ENCODE results near the gene TMEM184A. TPM values are rescaled to one million over a fixed set of nuclear protein-coding genes. Genes with fewer than 3 reads are reported as not detected.

TMEM184A gene
- total RNA-seq, 1 donor from 2014 or later = not detected

DNA sequence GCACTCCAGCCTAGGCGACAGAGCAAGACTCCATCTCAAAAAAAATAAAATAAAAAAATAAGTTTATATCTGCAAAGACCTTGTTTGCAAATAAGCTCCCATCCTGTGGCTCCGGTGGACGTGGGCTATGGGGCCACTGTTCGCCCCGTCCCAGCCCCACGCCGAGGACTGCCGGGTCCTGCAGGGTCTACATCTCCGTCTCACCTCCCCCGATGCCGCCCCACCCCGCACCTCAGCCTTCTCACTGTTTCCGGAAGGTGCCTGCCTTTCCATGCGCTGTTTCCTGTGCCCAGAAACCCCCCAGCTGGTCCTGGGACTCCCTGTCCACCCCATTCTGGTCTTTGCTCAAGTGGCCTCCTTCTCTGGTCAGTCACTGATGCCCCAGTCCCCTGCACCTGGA, 46.8 kb downstream of the TMEM184A start:
- DNase-seq (ENCODE audit: low spot score in 2 of 2) (no peak), FAIRE-seq (no peak)

DNA sequence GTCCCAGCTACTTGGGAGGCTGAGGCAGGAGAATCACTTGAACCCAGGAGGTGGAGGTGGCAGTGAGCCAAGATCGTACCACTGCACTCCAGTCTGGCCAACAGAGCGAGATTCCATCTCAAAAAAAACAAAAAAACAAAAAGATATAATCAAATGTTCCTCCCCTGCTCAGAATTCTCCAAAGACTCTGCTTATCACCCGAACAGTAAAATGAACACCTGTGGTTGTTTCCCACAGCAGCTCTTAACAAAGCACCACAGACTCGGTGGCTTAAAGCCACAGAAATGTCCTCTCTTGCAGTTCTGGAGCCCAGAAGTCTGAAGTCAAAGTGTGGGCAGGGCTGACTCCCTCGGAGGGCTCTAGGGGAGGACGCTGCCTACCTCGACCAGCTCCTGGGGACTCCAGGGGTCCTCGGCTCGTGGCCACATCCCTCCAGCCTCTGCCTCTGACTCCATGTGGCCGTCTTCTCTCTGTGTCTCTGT, 47.7 kb downstream of the TMEM184A start:
- DNase-seq (ENCODE audit: low spot score in 2 of 2) (no peak), FAIRE-seq (no peak)

DNA sequence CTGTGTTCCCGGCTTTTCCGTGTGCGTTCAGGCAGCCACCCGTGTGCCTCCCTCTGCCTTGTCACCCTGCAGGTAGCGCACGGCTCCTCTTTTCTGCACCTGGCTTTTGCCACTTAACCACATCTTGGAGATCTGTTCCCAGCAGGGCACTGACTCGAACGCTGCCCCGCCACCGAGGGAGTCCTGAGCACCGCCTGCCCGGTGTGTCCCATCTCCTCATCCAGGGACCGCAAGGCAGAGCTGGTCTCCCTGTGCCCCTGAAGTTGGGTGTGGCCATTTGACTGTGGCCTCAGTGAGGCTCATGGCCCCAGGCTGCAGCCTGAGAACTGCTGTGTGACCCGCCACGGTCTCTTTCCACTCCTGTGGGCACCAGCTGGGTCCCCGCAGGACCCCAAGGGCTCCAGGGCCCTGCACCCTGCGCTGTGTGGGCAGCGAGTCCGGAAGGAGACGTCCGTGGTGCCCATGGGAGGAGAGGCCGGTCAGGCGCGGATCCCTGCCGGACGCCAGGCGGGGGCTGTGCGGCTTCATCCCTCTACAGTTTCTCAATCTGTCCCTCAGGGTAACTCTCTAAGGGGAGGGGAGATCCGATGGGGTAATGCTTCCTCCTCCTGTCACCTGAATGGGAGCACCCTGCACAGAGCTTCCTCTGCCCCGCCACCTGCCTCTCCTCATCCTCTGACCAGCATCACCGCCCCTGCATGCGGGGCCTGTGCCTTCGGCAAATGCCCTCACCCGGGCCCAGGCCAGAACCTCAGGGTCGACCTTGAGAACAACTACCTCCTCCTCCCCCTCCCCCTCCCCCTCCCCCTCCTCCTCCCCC, 50.1 kb downstream of the TMEM184A start:
- no peak for FAIRE-seq
- no peak for DNase-seq (ENCODE audit: low spot score in 2 of 2)

DNA sequence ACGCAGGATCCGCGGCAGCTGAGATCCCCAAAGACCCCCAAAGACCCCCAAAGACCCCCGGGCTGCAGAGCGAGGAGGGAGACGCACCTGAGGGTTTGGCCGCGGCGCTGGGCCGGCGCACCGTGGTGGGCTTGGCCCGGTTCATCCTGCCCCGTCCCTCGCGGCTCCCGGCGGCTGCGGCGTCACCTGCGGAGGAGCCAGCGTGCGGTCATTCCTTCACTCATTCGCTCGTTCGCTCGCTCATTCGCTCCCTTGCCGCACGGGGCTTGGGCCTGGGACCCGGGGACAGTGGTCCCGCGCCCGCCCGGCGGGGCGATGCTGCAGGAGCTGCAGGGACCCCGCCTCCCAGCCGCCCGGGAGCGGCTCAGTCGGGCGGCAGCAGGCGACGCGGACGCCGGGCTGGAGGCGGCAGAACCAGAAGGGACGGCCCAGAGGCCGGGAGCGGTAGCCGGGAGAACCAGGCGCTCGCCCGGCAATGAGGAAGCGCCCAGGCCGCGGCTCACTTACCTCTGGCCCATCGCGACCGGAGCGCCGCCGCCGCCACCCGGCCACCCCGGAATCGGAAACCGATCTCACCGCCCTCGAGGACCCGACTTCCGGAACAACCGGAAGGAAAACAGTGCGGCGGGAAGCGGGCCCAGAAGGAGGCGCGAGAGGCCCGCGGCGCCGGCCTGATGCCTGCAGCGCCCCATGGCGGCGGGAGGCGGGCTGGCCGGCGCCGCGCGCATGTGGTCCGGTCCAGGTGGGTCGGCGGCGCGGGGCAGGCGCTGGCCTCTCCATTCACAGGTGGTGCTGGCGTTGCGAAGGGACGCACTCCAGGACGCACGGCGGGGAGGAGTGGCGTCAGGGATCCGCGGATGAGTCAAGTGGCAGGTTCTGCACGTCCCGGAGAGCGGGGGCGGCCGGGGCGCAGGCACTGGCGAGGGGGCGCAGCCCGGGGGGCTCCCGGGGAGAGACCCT, 51.9 kb downstream of the TMEM184A start, which contains the start of gene INTS1:
Gene INTS1, minus strand, starts transcription at position 574 of the 960 bp plus-strand sequence. Its CDS starts 429 bp downstream, at position 145.
- FAIRE-seq = no peak
- peak; percentile 99 for DNase-seq (ENCODE audit: low spot score in 2 of 2)

DNA sequence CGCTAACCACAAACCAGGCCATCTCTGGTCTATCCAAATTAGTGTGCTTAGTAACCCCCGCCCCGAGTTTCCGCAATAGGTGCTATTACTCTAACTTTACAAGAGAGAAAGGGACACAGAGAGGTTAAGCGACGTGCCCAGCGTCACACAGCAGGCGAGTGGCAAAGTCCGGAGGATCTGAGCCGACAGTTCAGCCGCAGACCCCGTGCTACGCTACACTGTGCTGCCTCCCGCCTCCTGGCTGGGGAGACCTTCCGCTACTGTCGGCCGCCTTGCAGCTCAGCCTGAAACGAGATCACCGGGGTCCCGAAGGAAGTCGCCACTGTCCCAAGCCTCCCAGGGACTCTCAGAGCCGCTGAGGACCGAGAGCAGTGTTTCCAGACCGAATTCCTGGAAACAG, 52.6 kb downstream of the TMEM184A start:
- DNase-seq (ENCODE audit: low spot score in 2 of 2) (no peak), FAIRE-seq (no peak)

DNA sequence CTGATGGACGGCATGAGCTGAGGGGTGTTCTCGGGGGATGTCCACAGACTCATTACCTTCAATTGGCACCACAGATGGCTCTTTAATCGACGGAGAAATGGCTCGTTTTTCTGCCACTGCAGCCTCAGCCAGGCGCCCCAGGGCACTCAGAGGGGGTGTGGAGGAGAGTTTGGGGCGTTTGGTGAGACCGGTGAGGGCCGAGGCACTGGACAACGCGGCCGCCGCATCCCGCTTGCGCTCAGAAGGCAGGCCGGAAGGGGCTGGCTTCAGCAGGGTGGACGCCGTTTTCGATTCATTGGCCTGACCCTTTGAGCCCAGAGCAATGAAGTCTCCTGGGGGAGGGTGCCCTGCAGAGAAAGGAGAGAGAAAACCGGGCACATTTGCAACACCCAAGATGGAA, 53.2 kb downstream of the TMEM184A start:
- FAIRE-seq = no peak

DNA sequence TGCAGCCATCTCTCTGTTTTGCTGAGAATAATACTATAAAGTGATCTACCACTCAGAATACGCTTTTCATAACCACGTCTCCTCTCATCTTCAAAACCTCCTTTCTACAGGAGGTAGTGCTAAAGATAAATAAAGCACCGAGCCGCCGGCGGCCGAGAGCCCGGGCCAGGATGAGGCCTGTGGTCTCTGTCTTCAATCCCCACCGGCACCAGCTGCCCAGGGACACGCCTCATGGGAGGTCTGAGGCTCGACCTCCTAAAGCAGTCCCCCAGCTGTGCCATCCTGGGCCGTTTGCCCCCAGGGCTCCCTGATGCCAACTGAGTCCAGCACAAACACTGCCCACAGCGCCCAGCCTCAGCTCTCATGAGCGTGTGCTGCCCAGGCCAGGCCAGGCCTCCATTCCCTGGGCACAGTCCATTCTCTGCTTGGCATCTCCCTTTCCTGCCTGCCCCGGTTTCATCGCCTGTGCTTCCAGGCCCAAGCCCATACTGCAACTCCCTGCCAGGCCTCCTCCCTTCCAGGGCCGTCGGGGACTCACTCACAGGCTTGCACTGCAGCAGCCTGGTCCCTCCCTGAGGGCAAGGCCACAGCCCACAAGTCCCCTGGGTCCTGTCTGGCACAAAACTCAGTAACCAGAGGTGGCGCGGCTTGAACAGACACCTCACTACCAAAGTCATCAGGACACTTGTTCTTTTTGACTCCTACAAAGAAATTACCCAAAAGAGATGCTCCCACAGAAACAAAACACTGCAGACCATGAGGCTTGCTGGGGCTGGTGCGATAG, 54.3 kb downstream of the TMEM184A start:
- FAIRE-seq (no peak), DNase-seq (ENCODE audit: low spot score in 2 of 2) (no peak)

More for the DNA sequence above, 53.2 kb downstream of the TMEM184A start:
- DNase-seq (ENCODE audit: low spot score in 2 of 2) = no peak

DNA sequence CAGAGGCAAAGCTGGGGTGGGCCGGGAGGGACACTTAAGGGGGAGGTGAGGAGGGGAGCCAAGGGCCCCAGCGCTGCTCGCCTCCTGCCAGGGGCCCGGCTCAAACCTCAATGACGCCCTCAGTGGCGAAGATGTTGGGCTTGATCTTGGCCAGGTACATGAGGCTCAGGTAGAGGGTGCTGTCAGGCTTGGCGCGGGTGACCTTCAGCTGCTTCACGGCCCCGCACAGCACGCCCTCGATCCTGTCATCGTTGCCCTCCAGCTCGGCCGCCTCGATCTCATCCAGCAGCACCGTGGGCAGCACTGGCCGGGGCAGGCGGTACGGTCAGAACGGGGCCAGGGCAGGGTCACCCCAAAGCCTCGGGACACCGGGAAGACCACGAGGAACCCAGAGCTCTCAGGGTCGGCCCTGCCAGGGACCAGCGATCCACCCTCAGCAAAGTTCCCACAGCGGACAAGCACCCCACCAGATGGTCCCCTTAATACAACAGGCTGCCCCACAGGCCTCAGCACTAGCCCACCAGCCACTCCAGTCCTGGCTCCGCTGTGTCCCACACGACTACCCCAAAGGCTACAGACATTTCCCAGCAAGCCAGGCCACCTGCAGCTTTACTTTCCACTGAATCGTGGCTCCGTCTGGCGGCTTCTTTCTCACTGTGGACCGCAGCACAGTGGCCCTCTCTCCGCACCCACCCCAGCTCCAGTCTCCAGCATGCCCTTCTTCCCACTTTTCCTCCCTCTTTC, 55.8 kb downstream of the TMEM184A start:
- DNase-seq (ENCODE audit: low spot score in 2 of 2) (no peak), FAIRE-seq (no peak)

DNA sequence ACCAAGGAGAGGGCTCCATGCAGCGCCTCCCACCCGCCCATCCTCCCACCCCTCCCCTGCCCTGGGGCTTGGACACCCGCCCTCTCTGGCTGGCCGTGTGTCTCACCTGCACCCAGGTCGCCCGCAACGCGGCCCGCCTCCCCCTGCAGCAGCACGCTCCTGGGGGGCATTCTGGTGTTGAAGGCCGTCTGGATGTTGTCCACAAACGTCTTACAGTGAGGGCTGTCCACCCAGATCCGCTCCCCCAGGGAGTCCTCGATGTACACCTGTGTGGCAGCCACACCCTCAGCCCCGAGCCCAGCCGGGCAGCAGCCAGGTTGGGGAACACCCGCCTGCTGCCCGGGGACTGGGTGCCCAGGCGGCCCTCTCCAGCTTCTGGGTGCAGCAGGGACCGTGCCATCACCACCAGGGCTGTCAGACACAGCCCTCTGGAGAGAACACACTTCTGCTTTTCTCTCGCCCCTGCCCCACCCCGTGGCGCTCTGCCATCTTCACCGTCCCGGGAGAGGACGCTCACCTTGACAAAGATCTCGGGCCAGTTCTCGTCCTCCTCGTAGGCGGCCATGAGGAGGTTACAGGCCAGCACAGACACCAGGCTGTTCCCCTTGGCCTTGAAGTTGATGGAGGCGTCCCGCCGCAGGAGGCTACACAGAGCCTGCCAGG, 56.5 kb downstream of the TMEM184A start:
- FAIRE-seq (no peak), DNase-seq (ENCODE audit: low spot score in 2 of 2) (no peak)

DNA sequence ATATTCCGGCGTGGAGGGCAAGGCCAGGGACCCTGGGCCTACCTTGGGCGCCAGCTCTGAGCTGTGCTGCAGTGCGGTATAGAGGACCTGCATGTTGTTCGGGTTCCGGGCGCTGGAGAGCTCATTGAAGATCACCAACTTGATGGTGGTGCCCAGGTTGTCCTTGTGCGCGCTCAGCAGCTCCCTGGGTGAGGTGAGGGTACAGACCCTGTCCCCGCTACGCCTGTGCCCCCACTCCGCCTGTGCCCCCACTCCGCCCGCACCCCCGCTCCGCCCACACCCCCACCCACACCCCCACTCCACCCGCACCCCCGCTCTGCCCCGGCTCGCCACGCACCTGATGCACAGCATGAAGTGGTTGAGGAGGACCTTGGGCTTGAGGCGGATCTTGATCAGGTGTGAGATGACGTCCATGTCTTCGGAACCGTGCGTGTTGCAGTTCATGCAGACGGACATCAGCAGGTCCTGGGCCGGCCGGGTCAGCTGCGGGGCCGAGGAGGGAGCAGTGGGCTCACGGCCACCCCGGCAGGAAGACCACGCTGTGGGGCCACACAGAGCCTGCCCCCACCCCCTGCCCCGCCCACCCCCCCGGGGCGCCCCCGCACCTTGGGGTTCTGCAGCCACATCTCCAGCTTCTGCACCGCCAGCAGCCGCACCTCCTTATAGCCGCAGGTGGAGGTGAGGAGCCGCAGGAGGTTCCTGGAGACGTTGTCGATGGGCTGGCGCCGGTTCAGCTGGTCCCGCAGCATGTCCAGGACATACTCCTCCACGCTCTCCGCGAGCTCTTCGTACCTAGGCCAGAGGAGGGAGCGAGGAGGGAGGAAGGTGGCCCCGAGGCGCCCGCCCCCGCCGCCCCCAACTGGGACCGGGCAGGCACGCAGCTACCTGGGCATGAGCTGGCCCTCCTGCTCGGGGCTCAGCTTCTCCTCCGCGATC, 57.4 kb downstream of the TMEM184A start:
- FAIRE-seq (no peak), DNase-seq (ENCODE audit: low spot score in 2 of 2) (no peak)

DNA sequence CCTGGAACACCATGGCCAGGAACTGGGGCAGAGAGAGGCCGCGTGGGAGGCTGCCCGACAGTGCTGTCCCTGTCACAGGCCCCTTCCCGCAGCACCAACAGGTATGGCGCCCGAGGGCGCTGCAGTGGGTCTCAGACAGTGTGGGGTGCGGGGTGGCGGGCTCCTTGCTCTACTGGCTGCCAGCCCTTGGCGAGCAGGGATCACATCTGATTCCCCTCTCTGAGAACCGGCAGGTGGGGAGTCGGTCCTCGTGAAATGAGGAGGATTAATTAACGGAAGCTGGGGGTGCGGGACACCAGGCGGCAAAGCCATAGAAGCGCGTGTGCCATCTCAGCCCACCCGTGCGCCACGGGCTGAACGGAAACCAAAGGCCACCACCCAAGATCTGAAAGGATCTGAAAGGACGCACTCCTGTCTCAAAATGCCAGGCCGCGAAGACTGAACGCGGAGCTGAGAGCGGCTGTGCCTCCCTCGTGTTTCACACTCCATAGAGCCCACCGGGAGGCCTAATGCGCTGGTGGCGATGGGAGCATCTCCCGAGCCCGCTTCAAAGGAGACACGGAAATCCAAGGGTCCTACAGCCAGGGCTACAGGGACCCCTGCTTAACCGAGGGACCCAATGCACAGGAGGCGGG, 58.6 kb downstream of the TMEM184A start:
- no peak for DNase-seq (ENCODE audit: low spot score in 2 of 2)
- no peak for FAIRE-seq

DNA sequence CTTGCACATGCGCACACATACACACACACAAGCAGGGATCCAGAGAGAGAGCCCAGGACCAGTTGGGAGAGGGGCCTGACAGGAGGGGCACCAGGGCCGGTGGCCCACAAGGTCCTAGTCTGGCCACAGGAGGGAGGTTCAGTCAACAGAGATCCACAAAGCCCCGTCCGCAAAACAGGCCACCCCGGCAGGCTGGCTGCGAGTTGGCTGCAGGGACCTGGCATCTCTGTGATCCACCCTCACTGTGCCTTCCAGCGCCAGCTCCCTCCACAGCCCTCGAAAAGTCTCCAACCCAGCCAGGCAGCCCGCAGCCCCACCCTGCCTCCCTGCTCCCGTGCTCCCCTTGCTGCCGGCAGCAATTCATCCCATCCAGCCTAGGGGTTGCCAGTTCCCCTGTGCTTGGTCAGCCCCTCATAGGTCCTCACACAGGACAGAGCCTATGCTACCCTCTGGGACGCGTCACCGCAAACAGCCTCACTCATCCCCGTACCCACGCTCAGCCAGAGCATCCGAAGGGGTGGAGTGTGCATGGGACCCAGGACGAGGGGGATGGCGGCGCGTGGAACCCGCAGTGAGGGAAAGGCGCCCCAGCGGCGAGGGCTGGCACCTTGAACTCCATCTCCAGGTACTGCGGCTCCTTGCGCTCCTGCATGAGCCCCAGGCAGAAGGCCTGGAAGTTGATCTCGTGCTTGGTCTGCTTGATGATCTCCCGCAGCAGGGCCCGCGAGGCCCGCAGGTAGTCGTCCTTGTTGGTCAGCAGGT, 59.3 kb downstream of the TMEM184A start:
- no peak for DNase-seq (ENCODE audit: low spot score in 2 of 2)
- no peak for FAIRE-seq

DNA sequence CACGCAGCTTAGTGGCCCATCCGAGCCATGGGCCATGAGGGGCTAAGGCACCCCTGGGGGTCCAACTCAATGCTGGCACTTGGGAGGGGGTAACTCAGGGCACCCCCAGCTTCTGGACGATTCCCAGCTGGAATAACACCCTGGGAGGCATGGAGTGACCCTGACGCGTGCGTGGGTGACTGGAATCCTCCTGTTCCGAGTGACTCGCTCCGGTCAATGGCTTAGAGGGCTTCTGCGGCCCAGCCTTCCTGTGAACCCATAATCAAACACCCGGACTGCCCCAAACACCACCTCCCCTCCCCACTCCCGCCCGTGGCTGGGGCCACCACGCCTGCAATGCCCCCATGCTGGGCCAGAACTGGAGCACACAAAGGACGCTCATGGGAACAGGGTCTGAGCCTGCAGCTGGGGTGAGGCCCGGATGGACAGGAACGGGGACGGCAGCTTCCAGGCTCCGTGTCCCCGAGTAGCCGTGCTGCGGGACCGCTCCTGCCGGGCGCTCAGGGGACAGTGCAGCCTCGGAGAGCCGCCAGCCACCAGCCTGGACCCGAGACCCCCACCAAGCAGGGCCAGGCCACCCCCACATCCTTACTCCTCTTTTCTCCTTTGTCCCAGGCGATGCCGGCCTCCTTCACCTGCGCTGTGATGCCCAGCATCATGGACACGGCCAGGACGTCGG, 60.3 kb downstream of the TMEM184A start:
- FAIRE-seq = no peak
- DNase-seq (ENCODE audit: low spot score in 2 of 2) = no peak

DNA sequence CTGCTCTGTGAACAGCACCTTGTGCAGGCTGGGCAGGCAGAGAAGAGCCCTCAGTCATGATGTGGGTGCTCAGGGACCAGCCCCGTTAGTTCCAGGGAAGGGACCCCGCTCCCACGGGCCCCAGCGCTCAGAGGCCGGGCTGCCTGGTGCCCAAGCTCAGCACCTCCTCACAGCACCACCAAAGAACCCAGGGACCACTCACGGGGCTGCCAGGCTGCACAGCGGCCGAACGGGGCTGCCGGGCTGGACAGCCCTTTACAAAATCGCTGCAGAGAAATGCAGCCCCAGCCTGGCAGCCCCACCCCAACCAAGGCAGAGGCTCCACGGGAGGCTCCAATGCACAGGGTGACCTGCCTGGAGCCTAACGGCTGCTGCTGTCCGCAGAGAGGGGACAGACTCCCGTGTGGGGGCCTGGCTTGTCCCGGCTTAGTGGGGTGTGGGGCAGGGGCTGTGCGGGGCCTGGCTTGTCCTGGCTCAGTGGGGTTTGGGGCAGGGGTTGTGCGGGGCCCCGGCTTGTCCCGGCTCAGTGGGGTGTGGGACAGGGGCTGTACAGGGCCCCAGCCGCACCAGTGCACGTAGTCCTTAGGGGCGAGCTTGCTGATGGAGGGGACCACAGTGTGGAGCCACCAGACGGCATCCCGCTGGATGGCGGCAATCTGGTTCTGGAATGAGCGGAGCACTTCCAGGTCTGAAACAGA, 61.0 kb downstream of the TMEM184A start:
- no peak for DNase-seq (ENCODE audit: low spot score in 2 of 2)
- no peak for FAIRE-seq

DNA sequence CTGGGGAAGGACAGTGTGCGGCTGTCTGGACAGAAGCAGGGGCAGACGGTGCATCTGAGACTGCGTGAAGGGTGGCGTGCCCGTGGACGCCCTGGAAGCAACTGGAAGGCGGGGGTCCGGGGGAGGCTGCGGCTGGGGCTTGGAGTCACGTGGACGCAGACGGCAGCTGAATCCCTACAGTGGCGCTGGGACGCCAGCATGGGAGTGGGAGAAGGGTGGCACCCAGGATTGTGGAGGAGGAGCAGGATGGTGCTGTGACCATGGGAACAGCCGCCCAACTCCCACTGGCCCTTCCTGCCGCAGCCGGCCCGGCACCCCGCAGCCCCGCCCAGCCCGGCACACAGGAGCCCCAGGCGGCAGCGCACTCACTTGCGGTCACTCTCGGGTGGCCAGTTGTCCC, 61.6 kb downstream of the TMEM184A start:
- peak in 1 of 2 donors; percentile 67 for DNase-seq (ENCODE audit: low spot score in 2 of 2)
- no peak for FAIRE-seq

DNA sequence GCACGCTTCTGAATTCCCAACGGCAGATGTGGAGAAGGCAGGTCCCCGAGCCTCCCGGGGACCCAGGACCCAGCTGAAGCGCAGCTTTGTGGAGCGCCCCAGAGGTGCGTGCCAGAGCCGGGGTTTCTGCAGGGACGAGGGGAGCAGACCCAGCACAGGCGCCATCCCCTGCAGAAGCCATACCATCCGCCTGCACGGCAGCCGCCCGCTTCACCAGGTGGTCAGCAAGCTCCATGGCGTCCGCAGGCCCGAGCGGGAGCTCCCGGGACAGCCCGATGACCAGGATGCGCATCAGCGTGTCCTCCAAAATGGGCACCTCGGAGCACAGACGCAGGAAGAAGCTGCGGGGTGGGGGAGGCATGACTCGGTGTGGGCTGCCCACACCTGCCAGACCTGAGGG, 62.4 kb downstream of the TMEM184A start:
- DNase-seq (ENCODE audit: low spot score in 2 of 2) = no peak
- FAIRE-seq = no peak
